ENCODE measurements around the gene CCM2. TPM values are rescaled to one million over a fixed set of nuclear protein-coding genes. Genes with fewer than 3 reads are reported as not detected.
A peak's percentile ranks its signal among the peaks of the same experiment; 100 is the strongest.

CCM2 gene
- total and polyA plus RNA-seq, 12 donors, result 36.1 to 84.5 (median 50.7) TPM

DNA sequence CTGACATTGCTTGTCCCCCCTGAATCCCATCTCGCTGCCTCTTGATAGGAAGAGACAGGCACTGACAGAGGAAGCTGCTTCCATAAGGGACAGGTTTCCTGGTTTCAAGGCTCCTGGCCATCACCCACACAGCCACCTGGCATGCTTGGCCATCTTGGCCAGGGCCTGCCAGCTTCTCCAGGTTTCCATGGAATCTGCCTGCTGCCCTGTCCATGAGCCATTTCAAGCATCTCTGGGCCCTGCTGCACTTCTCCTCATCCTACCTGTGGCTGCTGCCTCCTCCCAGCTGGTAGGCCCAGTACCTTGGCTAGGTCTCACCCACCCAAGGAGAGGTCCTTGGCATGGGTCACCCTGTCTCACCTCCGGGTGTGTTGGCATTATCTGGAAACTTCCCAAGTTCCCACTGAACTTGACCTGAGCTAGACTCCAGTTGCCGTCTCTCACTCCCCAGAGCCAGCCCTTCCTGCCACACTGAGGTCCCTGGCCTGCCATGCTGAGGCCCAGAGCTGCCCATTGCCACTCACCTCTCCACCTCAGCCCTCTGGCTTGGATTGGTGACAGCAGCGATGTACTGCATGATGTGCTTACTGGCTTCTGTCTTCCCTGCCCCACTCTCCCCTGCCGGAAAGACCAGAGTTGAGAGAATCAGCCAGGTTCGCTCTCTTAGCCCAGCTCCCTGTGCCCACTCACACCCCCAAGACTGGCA lies 23.8 kb upstream of the CCM2 start:
- Histone ChIP-seq H3K36me3 (replicated peaks in 1 of 2) (no peaks in the 10 kb centered on the region), H3K27ac (no peak overlapping the region), H3K4me1 (replicated peaks in 1 of 2) (no peaks in the 10 kb centered on the region), H3K27me3 (no peaks in the 10 kb centered on the region), H3K9me3 (replicated peaks in 1 of 3) (no peaks in the 10 kb centered on the region), H3K4me3 (no peak overlapping the region)
- no peak for TF ChIP-seq POLR2A (IDR thresholded peaks at IDR 0.05)
- TF ChIP-seq, protein P1, sequence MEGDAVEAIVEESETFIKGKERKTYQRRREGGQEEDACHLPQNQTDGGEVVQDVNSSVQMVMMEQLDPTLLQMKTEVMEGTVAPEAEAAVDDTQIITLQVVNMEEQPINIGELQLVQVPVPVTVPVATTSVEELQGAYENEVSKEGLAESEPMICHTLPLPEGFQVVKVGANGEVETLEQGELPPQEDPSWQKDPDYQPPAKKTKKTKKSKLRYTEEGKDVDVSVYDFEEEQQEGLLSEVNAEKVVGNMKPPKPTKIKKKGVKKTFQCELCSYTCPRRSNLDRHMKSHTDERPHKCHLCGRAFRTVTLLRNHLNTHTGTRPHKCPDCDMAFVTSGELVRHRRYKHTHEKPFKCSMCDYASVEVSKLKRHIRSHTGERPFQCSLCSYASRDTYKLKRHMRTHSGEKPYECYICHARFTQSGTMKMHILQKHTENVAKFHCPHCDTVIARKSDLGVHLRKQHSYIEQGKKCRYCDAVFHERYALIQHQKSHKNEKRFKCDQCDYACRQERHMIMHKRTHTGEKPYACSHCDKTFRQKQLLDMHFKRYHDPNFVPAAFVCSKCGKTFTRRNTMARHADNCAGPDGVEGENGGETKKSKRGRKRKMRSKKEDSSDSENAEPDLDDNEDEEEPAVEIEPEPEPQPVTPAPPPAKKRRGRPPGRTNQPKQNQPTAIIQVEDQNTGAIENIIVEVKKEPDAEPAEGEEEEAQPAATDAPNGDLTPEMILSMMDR (IDR thresholded peaks at IDR 0.05), result no peak
- DNase-seq, result no peak
- 80 to 90% (median 88%) methylated on average over 3 to 6 of the region's 6 CpGs for WGBS, 4 donors
- intact Hi-C loops (cut with DNase I), result loop anchor here in 1 of 2 donors (5.0 kb wide), 1 partner anchor 156 kb away; no protein-coding TSS in a partner anchor

DNA sequence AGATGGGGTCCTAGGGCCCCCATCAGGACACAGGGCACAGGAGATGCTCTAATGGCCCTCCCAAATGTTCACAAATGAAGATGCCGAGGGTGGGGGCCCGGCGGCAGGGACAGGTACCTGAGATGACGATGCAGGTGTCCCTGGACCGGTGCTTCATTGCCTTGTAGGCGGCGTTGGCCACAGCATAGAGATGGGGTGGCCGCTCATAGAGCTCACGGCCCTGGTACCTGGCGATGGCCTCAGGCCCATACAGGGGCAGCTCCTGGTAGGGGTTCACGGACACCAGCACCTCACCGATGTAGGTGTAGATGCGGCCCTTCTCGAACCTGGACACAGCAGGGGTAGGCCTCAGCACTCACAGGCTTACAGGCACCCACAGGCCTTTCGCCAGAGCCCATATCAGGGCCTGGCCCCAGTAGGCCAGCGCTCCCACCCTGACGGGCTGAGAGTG lies 23.2 kb upstream of the CCM2 start:
- H3K27ac ChIP-seq, result no peak overlapping the region
- WGBS, 4 donors, result 95 to 97% (median 96%) methylated on average over 7 to 17 of the region's 17 CpGs
- DNase-seq, result no peak
- no peaks in the 10 kb centered on the region for H3K4me1 ChIP-seq (replicated peaks in 1 of 2)
- no peak overlapping the region for H3K4me3 ChIP-seq
- no peak for TF ChIP-seq POLR2A (IDR thresholded peaks at IDR 0.05)
- TF ChIP-seq, protein P1 (IDR thresholded peaks at IDR 0.05), result no peak
- H3K36me3 ChIP-seq (replicated peaks in 1 of 2), result no peaks in the 10 kb centered on the region
- H3K9me3 ChIP-seq (replicated peaks in 1 of 3), result no peaks in the 10 kb centered on the region
- H3K27me3 ChIP-seq, result no peaks in the 10 kb centered on the region
- intact Hi-C loops (cut with DNase I), result loop anchor here in 1 of 2 donors (5.0 kb wide), 1 partner anchor 156 kb away; no protein-coding TSS in a partner anchor

DNA sequence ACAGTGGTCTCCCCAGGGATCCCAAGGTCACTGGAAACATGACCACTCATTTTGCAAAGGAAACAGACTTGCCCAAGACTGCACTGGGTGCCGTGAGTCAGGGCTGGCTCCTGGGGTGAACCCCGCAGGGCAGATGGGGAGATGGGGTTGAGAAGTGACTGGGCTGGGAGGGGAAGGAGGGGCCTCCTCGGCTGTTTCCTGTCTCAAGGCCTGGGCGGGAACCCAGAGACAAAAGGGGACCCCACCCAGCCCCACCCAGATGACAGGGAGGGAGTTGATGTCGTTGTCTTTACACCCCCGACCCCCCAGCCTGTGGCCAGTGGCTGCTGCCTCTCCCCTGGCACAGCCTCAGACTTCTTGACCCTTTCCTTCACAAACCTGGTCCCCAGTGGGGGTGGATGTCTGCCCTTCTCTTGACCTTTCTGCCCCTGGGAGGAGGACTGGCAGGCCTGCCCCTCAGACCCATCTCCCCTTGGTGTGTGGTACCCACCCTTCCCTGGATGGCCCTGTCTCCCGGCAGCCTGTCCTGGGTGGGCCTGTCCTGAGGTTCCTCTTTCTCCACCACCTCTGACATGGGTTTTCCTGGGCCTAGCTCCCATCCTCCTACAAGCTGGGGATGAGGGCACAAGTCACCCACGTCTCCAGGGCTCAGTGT lies 22.6 kb upstream of the CCM2 start:
- Histone ChIP-seq H3K4me3 (no peak overlapping the region), H3K27me3 (no peaks in the 10 kb centered on the region), H3K36me3 (replicated peaks in 1 of 2) (peaks cover 0 to 2% of the 10 kb centered on the region in 2 donors), H3K9me3 (replicated peaks in 1 of 3) (no peaks in the 10 kb centered on the region), H3K4me1 (replicated peaks in 1 of 2) (no peaks in the 10 kb centered on the region), H3K27ac (peak overlapping the region in 3 of 5 donors; percentile 1 to 89 (median 12))
- intact Hi-C loops (cut with DNase I), result loop anchor here in 1 of 2 donors (5.0 kb wide), 1 partner anchor 155 kb away; no protein-coding TSS in a partner anchor
- DNase-seq, result no peak
- 54 to 74% (median 61%) methylated on average over 4 to 8 of the region's 8 CpGs for WGBS, 4 donors
- no peak for TF ChIP-seq POLR2A (IDR thresholded peaks at IDR 0.05)
- TF ChIP-seq, protein P1 (IDR thresholded peaks at IDR 0.05), result no peak

DNA sequence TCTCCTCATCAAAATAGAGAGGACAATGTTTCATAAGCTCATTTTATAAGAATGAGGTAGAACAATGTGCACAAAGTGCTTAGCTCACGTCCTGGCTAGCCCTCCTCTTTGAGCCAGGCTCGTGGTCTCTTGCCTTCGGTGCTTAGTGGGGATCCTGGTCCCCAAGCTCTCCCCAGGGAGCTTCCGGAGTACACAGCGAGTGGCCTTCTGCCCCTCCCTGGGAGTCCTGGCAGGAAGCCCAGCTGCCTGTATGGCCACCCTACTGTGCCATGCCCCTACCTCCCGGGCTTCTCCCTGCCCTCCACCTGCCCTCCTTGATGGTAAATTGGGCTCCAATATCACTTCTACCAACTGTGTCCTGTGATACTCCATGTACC lies 22.1 kb upstream of the CCM2 start:
- intact Hi-C loops (cut with DNase I), result loop anchor here in 1 of 2 donors (5.0 kb wide), 1 partner anchor 154 kb away; no protein-coding TSS in a partner anchor
- Histone ChIP-seq H3K36me3 (replicated peaks in 1 of 2) (peaks cover 0 to 7% of the 10 kb centered on the region in 2 donors), H3K27ac (peak overlapping the region in 3 of 5 donors; percentile 1 to 89 (median 12)), H3K9me3 (replicated peaks in 1 of 3) (no peaks in the 10 kb centered on the region), H3K4me3 (no peak overlapping the region), H3K4me1 (replicated peaks in 1 of 2) (no peaks in the 10 kb centered on the region), H3K27me3 (no peaks in the 10 kb centered on the region)
- DNase-seq, result peak in 1 of 7 donors; percentile 31
- 47 to 72% (median 62%) methylated on average over 4 to 6 of the region's 6 CpGs for WGBS, 4 donors
- TF ChIP-seq POLR2A (IDR thresholded peaks at IDR 0.05), result no peak
- TF ChIP-seq, protein P1 (IDR thresholded peaks at IDR 0.05), result no peak
